Measurements from ENCODE around the gene NUMBL. TPM values are rescaled to one million over a fixed set of nuclear protein-coding genes. Genes with fewer than 3 reads are reported as not detected.
"Not testable (repeated sequence)": the region's sequence is repeated elsewhere in the genome, so short reads cannot be mapped to it uniquely, and the experiment has no call there.

The NUMBL gene
- total RNA-seq, 4 donors from 2014 or later, result 203 to 284 (median 251) TPM

GRCh38 chr19:40629346-40629745, 61.1 kb downstream of the NUMBL start:
- Histone ChIP-seq H3K36me3 (peaks cover 4 to 67% (median 6%) of the 10 kb centered on the region in 3 donors), H3K4me1 (peaks cover 0 to 30% (median 2%) of the 10 kb centered on the region in 4 donors), H3K27ac (no peak overlapping the region), H3K27me3 (no peaks in the 10 kb centered on the region), H3K9me3 (no peaks in the 10 kb centered on the region), H3K4me3 (no peak overlapping the region)
- DNase-seq (ENCODE audit: low spot score in 2 of 2), result no peak
- WGBS, 2 donors, result 93 to 95% methylated on average over 39 to 42 of the region's 42 CpGs
- no peak for TF ChIP-seq EP300 (IDR thresholded peaks at IDR 0.05)
- no peak for TF ChIP-seq POLR2A (IDR thresholded peaks at IDR 0.05)
- TF ChIP-seq CTCF (IDR thresholded peaks at IDR 0.05), result no peak

GRCh38 chr19:40627486-40628279, 62.8 kb downstream of the NUMBL start:
- H3K27ac ChIP-seq, result no peak overlapping the region
- H3K4me1 ChIP-seq, result peaks cover 0 to 23% (median 0%) of the 10 kb centered on the region in 4 donors
- H3K27me3 ChIP-seq, result no peaks in the 10 kb centered on the region
- WGBS, 2 donors, result 91% methylated on average over 39 of the region's 39 CpGs
- H3K9me3 ChIP-seq, result no peaks in the 10 kb centered on the region
- DNase-seq (ENCODE audit: low spot score in 2 of 2), result no peak
- no peak for TF ChIP-seq CTCF (IDR thresholded peaks at IDR 0.05)
- no peak for TF ChIP-seq EP300 (IDR thresholded peaks at IDR 0.05)
- TF ChIP-seq POLR2A (IDR thresholded peaks at IDR 0.05), result no peak
- peaks cover 4 to 81% (median 6%) of the 10 kb centered on the region in 3 donors for H3K36me3 ChIP-seq
- H3K4me3 ChIP-seq, result no peak overlapping the region

- no peak for TF ChIP-seq EP300 (IDR thresholded peaks at IDR 0.05)
- TF ChIP-seq CTCF (IDR thresholded peaks at IDR 0.05), result no peak
- no peak for TF ChIP-seq POLR2A (IDR thresholded peaks at IDR 0.05)
- H3K4me3 ChIP-seq, result no peak overlapping the region
- no peaks in the 10 kb centered on the region for H3K27me3 ChIP-seq
- WGBS, 2 donors, result 93 to 96% methylated on average over 24 of the region's 24 CpGs
- peaks cover 0 to 25% (median 0%) of the 10 kb centered on the region in 4 donors for H3K4me1 ChIP-seq
- peak overlapping the region in 1 of 4 donors; percentile 6 for H3K27ac ChIP-seq
- H3K9me3 ChIP-seq, result no peaks in the 10 kb centered on the region
- DNase-seq (ENCODE audit: low spot score in 2 of 2), result no peak
- peaks cover 4 to 89% (median 14%) of the 10 kb centered on the region in 3 donors for H3K36me3 ChIP-seq
Observed at GRCh38 chr19:40626918-40627317, 63.5 kb downstream of the NUMBL start.

- Histone ChIP-seq H3K27ac (no peak overlapping the region), H3K36me3 (peaks cover 4 to 93% (median 22%) of the 10 kb centered on the region in 3 donors), H3K4me1 (peaks cover 0 to 18% (median 0%) of the 10 kb centered on the region in 4 donors), H3K4me3 (no peak overlapping the region), H3K9me3 (no peaks in the 10 kb centered on the region), H3K27me3 (no peaks in the 10 kb centered on the region)
- 67 to 89% methylated on average over 3 to 7 of the region's 7 CpGs for WGBS, 2 donors
- TF ChIP-seq EP300 (IDR thresholded peaks at IDR 0.05), result no peak
- TF ChIP-seq POLR2A (IDR thresholded peaks at IDR 0.05), result no peak
- no peak for TF ChIP-seq CTCF (IDR thresholded peaks at IDR 0.05)
- no peak for DNase-seq (ENCODE audit: low spot score in 2 of 2)
Observed at GRCh38 chr19:40625406-40626120, 64.9 kb downstream of the NUMBL start.

- H3K36me3 ChIP-seq, result peaks cover 4 to 94% (median 27%) of the 10 kb centered on the region in 3 donors
- H3K4me1 ChIP-seq, result peaks cover 0 to 15% (median 0%) of the 10 kb centered on the region in 4 donors
- DNase-seq (ENCODE audit: low spot score in 2 of 2); H3K9me3 ChIP-seq; H3K27ac ChIP-seq; H3K4me3 ChIP-seq; H3K27me3 ChIP-seq: not testable (repeated sequence)
- 85 to 87% methylated on average over 14 of the region's 14 CpGs for WGBS, 2 donors
Observed at GRCh38 chr19:40624369-40625153, 65.9 kb downstream of the NUMBL start.
